Tongue (tissue), 2 donors: ENCODE results near the gene TRIOBP. TPM values are rescaled to one million over a fixed set of nuclear protein-coding genes. Genes with fewer than 3 reads are reported as not detected.
A peak's percentile ranks its signal among the peaks of the same experiment; 100 is the strongest.
"Not testable (repeated sequence)": the region's sequence is repeated elsewhere in the genome, so short reads cannot be mapped to it uniquely, and the experiment has no call there.

Source experiments
- DNase-seq: peaks from one replicate; pipeline ENCODE4 v3.0.0-alpha.2; 2015
- total RNA-seq: library from RNA; depleted of rRNA; stranded (reverse); fragments of >200 nt; gene quantifications from one replicate; pipeline ENCODE4 v1.2.3, GENCODE V29; 2014

TRIOBP gene, protein sequence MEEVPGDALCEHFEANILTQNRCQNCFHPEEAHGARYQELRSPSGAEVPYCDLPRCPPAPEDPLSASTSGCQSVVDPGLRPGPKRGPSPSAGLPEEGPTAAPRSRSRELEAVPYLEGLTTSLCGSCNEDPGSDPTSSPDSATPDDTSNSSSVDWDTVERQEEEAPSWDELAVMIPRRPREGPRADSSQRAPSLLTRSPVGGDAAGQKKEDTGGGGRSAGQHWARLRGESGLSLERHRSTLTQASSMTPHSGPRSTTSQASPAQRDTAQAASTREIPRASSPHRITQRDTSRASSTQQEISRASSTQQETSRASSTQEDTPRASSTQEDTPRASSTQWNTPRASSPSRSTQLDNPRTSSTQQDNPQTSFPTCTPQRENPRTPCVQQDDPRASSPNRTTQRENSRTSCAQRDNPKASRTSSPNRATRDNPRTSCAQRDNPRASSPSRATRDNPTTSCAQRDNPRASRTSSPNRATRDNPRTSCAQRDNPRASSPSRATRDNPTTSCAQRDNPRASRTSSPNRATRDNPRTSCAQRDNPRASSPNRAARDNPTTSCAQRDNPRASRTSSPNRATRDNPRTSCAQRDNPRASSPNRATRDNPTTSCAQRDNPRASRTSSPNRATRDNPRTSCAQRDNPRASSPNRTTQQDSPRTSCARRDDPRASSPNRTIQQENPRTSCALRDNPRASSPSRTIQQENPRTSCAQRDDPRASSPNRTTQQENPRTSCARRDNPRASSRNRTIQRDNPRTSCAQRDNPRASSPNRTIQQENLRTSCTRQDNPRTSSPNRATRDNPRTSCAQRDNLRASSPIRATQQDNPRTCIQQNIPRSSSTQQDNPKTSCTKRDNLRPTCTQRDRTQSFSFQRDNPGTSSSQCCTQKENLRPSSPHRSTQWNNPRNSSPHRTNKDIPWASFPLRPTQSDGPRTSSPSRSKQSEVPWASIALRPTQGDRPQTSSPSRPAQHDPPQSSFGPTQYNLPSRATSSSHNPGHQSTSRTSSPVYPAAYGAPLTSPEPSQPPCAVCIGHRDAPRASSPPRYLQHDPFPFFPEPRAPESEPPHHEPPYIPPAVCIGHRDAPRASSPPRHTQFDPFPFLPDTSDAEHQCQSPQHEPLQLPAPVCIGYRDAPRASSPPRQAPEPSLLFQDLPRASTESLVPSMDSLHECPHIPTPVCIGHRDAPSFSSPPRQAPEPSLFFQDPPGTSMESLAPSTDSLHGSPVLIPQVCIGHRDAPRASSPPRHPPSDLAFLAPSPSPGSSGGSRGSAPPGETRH (N-terminal part only)
- 87.7 TPM for total RNA-seq

DNA sequence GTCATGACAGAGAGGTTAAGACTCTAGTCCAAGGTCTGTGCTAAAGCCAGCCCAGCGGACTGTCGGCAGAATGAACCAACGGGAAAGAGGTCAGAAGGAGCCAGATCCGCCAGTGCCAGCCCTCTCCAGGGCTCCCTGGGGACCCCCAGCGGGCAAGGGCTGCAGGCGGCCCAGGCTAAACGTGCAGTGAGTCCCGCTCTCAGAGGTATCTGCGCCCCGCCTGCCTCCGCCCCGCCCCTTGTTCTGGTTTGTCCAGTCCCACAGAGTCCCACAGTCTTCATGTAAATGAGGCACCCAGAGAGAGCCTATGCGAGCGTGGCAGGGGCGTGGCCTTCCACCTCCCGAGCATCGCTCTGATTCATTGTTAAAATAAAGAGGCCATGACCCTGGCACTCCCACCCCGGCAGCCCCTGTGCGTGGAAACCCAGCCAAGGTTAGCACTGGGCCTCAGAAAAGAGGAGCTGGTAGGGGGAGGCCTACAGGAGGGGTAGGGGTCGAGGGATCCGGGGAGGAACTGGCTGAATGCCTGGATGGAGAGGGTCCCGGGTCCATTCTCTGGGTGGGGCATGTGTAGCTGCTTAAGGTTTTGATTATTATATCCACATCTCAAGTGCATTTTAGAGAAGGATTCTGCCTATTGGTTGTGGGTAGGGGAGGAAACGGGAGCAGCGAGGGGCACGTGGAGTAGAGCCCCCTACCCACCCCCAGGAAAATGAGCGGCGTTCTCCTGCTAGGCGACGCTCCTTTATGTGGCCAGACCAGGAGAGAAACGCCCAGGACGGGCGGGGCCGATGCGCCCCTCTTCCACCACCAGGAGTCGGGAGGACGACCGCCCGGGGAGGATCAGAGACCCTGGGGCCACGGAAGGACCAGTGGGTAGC, at the start of gene TRIOBP:
Gene TRIOBP, plus strand, starts transcription at position 392 of the 881 bp plus-strand sequence. CDS start 4,318 bp downstream, outside the sequence.
- DNase-seq, result peak; percentile 98

DNA sequence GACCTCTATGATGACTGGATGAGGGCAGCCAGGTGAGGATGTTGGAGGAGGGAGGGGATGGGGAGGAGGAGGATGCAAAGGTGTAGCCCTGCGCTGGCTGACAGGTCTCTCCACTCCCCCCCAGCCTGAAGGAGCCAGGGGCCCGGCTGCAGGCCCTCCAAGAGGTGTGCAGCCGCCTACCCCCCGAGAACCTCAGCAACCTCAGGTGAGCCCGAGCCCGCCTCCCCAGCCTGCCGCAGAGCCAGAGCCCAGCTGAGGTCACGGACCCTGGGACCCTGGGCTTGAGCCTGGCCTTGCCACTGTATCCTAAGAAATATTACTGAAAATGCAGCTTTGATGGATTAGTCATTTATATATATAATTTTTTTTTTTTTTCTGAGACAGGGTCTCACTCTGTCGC, 49.5 kb upstream of the TRIOBP start:
- DNase-seq, result no peak

DNA sequence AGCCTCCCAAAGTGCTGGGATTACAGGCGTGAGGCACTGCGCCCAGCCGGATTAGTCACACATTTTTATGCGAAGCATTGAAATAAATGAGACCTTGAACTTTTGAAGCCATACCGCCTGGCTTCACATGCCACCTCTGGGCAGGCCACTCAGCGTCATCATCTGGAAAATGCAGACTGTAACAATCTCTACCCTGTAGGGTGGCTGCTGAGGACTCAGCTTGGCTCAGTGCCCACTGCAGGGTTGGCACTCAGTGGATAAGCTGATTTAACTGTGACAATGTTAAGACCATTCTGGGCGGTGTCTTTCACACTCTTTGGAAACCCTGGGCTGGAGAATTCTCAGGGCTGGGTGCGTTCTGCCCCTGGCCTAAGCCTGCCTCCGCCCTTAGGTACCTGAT, 48.9 kb upstream of the TRIOBP start:
- DNase-seq, result peak; percentile 91

DNA sequence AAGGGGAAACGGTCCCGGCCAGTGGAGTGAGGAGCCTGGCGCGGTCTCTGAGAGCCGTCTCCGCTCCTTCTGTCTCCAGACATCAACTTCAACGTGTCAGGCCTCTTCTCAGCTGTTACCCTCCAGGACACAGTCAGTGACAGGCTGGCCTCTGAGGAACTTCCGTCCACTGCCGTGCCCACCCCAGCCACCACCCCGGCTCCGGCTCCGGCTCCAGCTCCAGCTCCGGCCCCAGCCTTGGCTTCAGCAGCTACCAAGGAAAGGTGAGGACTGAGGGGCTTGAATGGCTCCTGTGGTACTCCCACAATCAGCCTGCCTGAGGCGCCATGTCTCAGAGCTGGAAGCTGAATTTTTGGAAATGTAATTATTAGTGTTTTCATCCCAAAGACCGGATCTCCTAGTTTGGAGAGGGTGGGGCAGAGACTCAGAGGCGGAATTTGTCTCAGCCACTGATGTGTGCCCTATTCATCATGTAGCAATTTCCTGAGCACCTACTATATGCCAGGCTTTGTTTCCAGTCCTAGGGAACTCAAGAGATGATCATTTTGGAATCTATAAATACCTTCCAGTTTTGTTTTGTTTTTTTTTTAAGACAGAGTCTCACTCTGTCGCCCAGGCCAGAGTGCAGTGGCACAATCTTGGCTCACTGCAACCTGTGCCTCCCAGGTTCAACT, 46.2 kb upstream of the TRIOBP start:
- DNase-seq, result no peak

DNA sequence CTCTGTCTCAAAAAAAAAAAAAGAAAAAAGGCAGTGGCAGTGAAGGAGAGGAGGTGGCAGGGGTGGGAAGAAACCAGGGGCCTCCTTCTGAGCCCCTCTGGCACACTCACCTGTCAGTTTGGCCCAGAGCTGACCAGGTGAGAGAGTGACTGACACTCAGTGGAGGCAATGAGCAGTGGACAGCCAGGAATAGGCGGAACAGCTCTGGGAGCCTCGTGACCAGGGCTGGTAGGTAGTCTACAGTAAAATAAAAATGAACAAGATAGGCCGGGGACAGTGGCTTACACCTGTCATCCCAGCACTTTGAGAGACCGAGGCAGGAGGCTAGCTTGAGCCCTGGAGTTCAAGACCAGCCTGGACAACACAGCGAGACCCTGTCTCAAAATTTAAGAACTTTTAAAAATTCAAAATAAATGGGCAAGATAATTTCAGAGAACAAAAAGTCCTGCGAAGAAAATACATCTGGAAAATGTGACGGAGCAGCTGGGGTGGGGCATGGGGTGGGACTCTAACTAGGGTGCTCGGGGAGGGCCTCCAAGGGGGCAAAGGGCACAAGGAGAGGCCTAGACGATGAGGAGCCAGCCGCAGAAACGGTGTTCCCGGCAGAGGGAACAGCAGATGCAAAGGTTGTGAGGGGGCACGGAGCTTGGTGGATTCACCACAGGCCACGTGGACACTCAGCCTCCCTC, 42.1 kb upstream of the TRIOBP start:
- DNase-seq, result no peak

DNA sequence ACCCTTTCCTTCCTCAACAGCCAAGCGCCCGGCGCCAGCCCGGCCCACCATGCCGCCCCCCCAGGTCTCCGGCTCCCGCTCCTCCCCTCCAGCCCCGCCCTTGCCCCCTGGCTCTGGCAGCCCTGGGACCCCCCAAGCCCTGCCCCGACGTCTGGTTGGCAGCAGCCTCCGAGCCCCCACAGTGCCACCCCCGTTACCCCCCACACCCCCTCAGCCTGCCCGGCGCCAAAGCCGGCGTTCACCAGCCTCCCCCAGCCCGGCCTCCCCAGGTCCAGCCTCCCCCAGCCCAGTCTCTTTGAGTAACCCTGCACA, 41.6 kb upstream of the TRIOBP start:
- DNase-seq, result no peak

DNA sequence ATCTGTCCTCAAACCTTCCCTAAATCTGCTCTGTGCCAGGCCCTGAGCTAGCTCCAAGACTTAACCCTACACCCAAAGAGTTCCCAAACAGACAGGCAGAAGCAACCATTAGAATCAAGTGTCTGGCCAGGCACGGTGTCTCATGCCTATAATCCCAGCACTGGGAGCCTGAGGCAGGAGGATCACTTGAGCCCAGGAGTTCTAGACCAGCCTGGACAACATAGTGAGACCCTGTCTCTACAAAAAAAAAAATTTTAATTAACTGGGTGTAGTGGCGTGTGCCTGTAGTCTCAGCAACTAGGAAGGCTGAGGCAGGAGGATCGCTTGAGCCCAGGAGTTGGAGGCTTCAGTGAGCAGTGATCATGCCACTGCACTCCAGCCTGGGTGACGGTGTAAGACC, 40.3 kb upstream of the TRIOBP start:
- DNase-seq, result not testable (repeated sequence)

DNA sequence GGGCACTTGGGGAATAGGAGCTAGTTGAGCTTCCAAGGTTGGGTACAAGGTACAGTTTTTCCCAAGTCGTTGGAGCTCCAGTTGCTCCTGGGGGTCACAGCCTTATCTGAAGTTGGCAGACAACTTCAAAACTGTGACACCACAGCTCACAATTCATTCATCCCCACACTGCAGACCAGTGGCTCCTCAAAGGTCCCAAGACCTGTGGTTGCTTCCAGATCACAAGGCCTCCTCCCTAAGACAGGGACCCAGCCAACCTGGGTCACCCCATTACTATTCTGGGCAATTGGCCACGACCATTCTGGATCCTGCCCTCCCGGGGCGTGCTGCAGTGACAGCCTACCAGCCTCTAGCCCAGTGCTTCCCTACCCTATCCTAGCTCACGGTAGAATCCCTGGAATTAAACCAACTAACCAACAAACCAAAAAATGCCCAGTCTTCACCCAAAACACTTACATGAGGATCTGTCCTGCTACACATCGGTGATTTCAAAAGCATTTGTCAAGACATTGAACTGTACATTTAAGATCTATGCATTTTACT, 39.2 kb upstream of the TRIOBP start:
- DNase-seq, result no peak

DNA sequence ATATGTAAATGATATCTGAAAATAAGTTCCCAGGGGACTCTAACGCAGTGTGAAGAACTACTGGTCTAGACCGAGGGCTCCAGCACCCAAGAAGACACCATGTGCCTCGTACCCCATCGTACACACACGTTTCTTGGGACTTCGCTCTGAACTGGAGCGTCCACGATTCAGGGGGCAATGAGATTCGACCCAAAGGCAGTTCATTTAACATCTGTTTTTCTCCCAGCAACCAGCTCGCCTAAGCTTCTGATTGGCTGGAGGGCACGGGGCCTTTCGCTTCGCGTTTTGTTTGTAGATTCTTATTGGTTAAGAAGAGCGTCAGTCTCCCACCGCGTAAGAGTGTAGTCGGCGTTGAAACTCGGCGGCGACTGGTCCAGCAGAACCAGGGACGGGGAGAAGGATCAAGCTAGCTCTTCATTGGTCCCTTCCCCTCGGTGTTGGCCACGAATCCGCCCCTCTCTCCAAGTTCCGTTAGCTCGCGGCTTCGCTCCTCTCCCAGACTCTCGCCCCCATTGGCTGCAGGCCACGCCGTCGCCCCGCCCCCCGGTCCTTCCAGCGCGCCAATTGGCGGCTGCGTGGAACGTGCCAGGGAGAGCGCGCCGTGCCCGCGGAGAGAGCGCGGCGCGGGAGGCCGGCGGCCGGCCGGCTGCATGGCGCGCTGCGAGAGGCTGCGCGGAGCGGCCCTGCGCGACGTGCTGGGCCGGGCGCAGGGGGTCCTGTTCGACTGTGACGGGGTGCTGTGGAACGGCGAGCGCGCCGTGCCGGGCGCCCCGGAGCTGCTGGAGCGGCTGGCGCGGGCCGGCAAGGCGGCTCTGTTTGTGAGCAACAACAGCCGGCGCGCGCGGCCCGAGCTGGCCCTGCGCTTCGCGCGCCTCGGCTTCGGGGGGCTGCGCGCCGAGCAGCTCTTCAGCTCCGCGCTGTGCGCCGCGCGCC, 38.4 kb upstream of the TRIOBP start, which contains the start of gene PDXP:
Gene PDXP, plus strand, starts transcription at position 591 of the 933 bp plus-strand sequence. Its CDS starts 60 bp downstream, at position 651.
- DNase-seq, result peak; percentile 100

DNA sequence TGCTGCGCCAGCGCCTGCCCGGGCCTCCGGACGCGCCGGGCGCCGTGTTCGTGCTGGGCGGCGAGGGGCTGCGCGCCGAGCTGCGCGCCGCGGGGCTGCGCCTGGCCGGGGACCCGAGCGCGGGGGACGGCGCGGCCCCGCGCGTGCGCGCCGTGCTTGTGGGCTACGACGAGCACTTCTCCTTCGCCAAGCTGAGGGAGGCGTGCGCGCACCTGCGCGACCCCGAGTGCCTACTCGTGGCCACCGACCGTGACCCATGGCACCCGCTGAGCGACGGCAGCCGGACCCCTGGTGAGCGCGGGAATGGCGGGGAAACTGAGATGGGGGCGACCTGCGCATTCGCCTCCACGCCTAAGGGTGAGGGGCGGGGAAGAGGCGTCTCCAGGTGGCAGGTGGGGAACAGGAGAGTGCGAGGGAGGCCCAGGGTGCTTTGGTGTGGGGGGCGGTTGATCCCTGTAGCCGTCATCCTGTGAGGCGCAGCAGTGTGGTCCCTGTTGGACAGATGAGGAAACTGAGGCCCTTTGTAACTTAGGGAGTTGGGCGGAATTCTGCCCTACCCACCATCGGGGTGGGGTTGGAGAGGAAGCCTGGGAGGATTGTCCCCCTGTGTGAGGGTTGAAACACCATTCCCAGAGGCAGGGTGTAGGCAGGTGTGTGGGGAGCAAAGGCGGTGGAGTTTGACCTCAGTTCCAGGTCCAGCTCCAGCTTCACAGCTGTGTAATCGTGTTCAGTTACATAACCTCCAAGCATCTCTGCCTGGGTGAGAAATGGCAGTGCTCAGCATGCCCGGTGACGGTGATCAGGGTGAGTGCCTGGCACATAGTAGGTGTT, 37.6 kb upstream of the TRIOBP start:
- DNase-seq, result peak; percentile 5

DNA sequence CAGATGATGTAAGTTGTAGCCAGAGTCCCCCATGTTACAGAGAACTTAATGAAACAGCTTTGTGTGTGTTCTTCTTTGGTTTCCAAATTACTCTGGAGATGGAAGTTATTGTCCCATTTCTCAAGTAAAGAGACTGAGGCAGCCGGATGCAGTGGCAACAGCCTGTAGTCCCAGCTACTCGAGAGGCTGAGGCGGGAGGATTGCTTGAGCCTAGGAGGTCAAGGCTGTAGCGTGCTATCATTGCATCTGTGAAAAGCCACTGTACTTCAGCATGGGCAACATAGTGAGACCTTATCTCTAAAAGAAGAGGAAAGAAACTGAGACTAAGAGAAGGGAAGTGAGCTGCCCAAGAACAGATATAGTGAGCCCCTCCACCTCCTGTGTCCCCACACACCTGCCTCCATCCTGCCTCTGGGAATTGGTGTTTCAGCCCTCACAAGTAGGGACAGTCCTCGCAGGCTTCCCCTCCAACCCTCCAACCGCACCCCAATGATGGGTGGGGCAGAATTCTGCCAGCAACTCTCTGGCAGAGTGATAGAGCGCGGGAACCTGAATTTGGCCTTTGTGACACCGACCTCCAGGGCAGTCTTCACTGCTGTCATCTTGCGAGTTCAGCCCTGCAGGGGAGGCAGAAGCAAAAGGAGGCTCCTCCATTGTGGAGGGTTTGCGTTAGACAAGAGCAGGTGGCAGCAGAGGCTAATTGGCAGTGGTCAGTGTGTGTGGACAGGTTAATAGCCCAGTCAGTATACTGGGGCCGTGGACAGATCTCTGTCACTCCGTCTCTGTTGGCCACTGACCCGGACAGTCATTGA, 36.7 kb upstream of the TRIOBP start:
- DNase-seq, result peak; percentile 7

DNA sequence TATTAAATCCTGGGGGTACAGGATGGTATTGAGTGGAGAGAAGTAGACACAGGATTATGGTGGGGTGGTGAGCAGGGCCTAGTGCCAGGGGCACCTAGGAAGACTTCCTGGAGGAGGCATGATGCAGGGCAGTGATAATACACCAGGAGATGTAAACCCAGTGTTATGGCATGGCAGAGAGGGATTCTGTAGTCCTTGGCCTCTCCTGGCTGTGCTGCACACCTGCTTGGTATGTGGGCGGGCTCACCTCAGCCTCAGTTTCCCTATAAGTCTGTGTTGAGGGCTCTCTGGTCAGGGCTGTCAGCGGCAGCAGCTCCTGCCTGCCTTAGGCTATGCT, 36.2 kb upstream of the TRIOBP start:
- DNase-seq, result peak; percentile 15

DNA sequence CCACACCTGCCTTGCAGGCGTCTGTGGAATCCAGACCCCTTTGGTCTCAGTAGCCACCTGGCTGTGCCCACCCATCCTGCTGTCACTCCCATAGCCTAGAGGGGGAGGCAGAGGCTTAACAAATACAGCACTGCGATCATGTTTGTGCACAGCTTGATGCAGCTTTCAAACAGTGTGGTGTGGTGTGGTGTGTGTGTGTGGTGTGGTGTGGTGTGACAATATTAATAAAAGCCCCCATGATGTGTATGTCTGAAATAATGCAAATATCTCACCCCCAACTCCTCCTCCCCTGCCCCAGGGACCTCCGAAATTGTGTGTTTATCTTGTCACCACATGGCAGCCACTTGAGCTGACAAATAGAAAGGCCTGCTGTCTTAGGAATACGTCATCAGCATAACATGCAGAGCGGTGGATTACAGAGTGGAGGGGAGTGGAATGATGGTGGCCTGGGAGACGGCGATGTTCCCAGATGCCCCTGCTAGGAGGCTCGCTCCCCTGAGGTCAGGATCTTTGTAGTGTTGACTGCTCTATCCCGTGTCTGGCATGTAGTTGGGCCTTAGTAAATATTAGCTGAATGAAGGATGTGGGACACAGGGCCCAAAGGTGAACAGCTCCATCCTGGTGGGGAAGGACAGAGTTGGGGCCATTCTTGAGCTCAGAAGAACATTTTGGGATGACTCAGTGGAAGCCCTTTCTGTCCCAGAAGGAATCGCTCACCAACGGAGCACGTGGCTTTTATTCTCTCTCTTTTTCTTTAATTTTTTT, 35.5 kb upstream of the TRIOBP start:
- DNase-seq, result peak; percentile 90

DNA sequence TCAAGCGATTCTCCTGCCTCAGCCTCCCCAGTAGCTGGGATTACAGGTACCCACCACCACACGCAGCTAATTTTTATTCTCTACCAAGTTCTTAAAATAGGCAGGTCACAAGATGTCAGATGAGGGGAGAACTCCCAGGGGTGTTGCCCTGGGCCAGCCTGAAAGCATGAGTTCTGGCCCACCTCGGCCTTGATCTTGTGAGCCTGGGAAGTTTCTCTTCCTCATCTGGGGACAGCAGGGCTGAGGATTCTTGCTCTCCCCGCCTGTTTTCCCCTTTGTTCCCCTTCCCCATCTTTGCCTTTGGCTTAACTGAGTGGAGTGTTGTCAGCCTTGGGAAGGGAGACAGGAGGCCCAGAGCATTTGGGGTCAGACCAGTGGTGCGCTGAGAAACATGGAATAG, 34.8 kb upstream of the TRIOBP start:
- peak; percentile 5 for DNase-seq

DNA sequence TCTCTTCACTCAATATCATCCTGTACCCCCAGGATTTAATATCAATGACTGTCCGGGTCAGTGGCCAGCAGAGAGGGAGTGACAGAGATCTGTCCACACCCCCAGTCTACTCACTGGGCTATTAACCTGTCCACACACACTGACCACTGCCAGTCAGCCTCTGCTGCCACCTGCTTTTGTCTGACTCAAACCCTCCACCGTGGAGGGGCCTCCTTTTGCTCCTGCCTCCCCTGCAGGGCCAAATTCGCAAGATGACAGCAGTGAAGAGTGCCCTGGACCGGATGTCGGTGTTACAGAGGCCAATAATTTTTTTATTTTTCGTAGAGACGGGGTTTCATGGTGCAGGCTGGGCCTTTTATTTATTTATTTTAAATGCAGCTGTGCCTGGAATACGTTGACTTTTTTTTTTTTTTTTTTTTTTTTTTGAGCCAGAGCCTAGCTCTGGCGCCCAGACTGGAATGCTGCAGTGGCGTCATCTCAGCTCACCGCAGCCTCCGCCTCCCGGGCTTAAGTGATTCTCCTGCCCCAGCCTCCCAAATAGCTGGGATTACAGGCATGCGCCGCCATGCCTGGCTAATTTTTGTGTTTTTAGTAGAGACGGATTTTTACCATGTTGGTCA, 33.2 kb upstream of the TRIOBP start:
- peak; percentile 58 for DNase-seq
